ENCODE measurements around the gene NR4A1. TPM values are rescaled to one million over a fixed set of nuclear protein-coding genes. Genes with fewer than 3 reads are reported as not detected.

Gene NR4A1
- total and polyA plus RNA-seq, 2 of the 13 experiments (the other 11 are each of a cell fraction or from before 2014, with no cell fraction given), result 5.7 to 15.2 TPM

GRCh38 chr12:52085682-52086180, 34.5 kb downstream of the NR4A1 start (continued):
- TF ChIP-seq THAP9 (CRISPR knock-in tag; IDR thresholded peaks at IDR 0.05; ENCODE audit: borderline replicate concordance), result no peak
- no peak for TF ChIP-seq KDM3A (CRISPR knock-in tag; IDR thresholded peaks at IDR 0.05; ENCODE audit: low read depth)

GRCh38 chr12:52086366-52086765, 35.1 kb downstream of the NR4A1 start:
- in situ Hi-C loops (cut with HindIII; ENCODE audit: extremely low pct_ligation_motif_present, low pct_unique_long_range_greater_than_20kb), result no loop called here
- Histone ChIP-seq H2AFZ (ENCODE audit: low read length) (no peak overlapping the region), H3K79me2 (ENCODE audit: insufficient read depth, low read length) (no peaks in the 10 kb centered on the region), H3K36me3 (replicated peaks in 1 of 2; ENCODE audit: control insufficient read depth in 1 of 2, insufficient read depth in 2 of 2, low read length in 2 of 2) (no peaks in the 10 kb centered on the region), H3K4me3 (replicated peaks in 1 of 3; ENCODE audit: insufficient read depth in 1 of 3, low read depth in 2 of 3, low read length in 3 of 3) (no peak overlapping the region), H3K9me3 (ENCODE audit: low read length) (no peaks in the 10 kb centered on the region), H3K4me2 (ENCODE audit: low read depth, low read length) (no peak overlapping the region), H3K27ac (ENCODE audit: extremely low read length, insufficient read depth, low read length) (no peak overlapping the region), H4K20me1 (ENCODE audit: insufficient read depth, low read length) (no peaks in the 10 kb centered on the region), H3K27me3 (ENCODE audit: control insufficient read depth in 1 of 2, insufficient read depth in 2 of 2, low read length in 2 of 2) (peaks cover 12 to 55% of the 10 kb centered on the region in 2 experiments), H3K9ac (ENCODE audit: insufficient read depth, low read depth, low read length) (no peak overlapping the region), H3K4me1 (ENCODE audit: insufficient read depth, low read length) (peaks cover 40% of the 10 kb centered on the region)
- BruUV-seq (replicated peaks), result no TSS peak
- ATAC-seq (no peak), FAIRE-seq (no peak), DNase-seq (ENCODE audit: low spot score) (no peak)
- CTCF ChIA-PET (ENCODE audit: low intra/inter-chr PET ratio, low total read pairs), result no interaction called here
- WGBS (ENCODE audit: low lambda C conversion rate), result 7% methylated on average over 4 of the region's 9 CpGs
- POLR2A ChIA-PET, result no interaction called here
- TF ChIP-seq TRIM24 (CRISPR knock-in tag; IDR thresholded peaks at IDR 0.05), result no peak
- TF ChIP-seq TOPORS (CRISPR knock-in tag; IDR thresholded peaks at IDR 0.05), result no peak
- no peak for TF ChIP-seq GTF2F1 (IDR thresholded peaks at IDR 0.05; ENCODE audit: low read length)
- no peak for TF ChIP-seq ZNF616 (CRISPR knock-in tag; IDR thresholded peaks at IDR 0.05; ENCODE audit: low read depth)
- no peak for TF ChIP-seq TFAP4 (IDR thresholded peaks at IDR 0.05; ENCODE audit: borderline replicate concordance, low read depth)
- TF ChIP-seq MEF2D (CRISPR knock-in tag; IDR thresholded peaks at IDR 0.05), result no peak
- no peak for TF ChIP-seq NONO (IDR thresholded peaks at IDR 0.05)
- TF ChIP-seq NONO (CRISPR knock-in tag; conservative IDR thresholded peaks at IDR 0.05), result no peak
- TF ChIP-seq ZNF432 (CRISPR knock-in tag; IDR thresholded peaks at IDR 0.05; ENCODE audit: borderline replicate concordance), result no peak
- TF ChIP-seq ZNF775 (CRISPR knock-in tag; IDR thresholded peaks at IDR 0.05; ENCODE audit: borderline replicate concordance), result no peak
- no peak for TF ChIP-seq GZF1 (CRISPR knock-in tag; IDR thresholded peaks at IDR 0.05)
- no peak for TF ChIP-seq PBX2 (CRISPR knock-in tag; IDR thresholded peaks at IDR 0.05)
- TF ChIP-seq ZNF580 (CRISPR knock-in tag; IDR thresholded peaks at IDR 0.05; ENCODE audit: borderline replicate concordance, low read depth), result no peak
- intact Hi-C loops (cut with micrococcal nuclease; ENCODE audit: unreplicated experiment), result no loop called here

Data from HepG2 (cell line).